IPS DF 4.7 (cell line): ENCODE results near the gene OR51F1.
A peak's percentile ranks its signal among the peaks of the same experiment; 100 is the strongest.
"Not testable (repeated sequence)": the region's sequence is repeated elsewhere in the genome, so short reads cannot be mapped to it uniquely, and the experiment has no call there.

Experiments used
- DNase-seq: peaks from one replicate; pipeline ENCODE4 v3.0.0-alpha.2; 2013; ENCODE audit warnings: low spot score; ENCODE audit errors: extremely low read depth

OR51F1 gene, protein sequence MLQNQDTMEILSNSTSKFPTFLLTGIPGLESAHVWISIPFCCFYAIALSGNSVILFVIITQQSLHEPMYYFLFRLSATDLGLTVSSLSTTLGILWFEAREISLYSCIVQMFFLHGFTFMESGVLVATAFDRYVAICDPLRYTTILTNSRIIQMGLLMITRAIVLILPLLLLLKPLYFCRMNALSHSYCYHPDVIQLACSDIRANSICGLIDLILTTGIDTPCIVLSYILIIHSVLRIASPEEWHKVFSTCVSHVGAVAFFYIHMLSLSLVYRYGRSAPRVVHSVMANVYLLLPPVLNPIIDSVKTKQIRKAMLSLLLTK

DNA sequence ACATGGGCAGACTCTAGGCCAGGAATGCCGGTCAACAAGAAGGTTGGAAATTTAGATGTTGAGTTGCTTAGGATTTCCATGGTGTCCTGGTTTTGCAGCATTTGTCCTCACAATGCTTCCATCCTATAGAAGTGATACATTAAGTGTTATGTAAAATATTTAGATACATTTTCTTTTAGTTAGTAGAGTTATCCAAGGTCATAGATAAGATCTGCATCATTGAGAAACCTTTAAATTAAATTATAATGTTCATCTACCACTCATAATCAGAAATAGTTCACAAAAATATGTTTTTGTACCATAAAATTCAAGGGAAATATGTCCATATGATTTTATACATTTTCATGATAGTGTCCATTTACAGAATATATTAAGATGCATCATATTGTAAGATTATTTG is at the start of gene OR51F1:
OR51F1 (minus strand) TSS at position 101 of the 400 bp plus-strand sequence; CDS start at position 101, 0 bp downstream.
- no peak for DNase-seq

DNA sequence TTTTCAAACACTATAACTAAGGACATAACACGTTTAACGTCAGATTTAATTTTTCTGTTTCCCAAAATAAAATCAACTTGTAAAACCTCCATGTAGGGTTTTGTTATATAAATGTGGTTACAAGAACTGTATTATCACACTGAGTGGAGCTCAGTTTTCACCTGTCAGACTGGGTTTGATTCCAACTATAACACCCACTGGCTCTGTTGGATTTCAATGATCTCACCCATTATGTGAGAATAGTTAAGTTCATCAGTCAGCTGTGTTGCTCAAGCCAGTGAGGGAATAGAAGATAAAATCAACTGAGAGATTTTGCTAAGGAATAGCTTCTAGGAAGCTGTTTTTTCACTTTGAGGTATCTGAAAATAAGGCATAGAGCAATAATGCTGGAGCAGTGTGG is 39.5 kb upstream of the OR51F1 start:
- DNase-seq: no peak

DNA sequence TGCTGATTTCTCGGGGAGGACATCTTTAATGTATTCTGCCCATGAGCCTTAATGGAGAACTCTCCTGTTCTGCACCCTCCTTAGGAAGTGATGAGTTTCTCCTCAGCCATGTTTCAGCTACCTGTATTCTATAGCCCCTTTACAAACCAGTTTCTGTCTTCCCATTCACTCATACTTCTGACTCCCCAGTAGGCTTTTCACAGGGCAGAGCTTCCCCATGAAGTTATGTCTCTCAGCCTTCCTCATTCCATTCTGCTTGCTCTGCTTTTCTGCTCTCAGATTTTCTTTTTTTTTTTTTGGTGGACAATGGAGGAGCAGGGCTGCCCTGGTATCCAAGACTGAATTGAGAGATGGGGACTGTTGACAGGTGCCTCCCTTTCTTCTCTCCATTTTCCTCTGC is 38.7 kb upstream of the OR51F1 start:
- DNase-seq: no peak

DNA sequence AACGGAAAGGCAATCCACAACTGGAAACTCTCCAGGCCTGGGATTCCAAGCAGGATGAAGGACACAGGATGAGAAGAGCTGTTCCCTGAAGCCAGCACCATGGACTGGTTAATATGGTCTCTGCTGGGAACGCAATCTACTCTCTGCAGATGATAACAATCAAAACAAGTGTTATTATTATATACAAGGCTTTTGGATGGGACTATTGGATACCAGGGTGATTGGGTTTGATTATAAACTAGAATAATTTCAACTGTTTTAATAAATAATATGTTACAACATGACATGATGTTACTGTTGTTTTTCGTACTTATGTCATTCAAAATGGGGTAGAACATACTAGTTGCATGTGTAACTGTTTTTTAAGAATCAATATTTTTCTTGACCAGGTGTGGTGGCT is 34.5 kb upstream of the OR51F1 start, which contains the start of gene OR52R1:
OR52R1 (minus strand) TSS at position 101 of the 400 bp plus-strand sequence; CDS start at position 101, 0 bp downstream.
- DNase-seq: no peak

DNA sequence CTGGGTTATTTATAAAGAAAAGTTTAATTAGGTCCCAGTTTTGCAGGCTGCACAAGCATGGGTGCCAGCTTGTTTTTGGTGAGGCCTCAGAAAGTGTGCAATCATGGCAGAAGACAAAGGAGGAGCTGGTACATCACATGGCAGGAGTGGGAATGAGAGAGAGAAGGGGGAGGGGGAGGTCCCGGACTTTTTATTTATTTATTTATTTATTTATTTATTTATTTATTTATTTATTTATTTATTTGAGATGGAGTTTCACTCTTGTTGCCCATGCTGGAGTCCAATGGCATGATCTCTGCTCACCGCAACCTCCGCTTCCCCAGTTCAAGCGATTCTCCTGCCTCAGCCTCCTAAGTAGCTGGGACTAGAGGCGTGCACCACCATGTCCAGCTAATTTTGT is 31.6 kb upstream of the OR51F1 start:
- not testable (repeated sequence) for DNase-seq

DNA sequence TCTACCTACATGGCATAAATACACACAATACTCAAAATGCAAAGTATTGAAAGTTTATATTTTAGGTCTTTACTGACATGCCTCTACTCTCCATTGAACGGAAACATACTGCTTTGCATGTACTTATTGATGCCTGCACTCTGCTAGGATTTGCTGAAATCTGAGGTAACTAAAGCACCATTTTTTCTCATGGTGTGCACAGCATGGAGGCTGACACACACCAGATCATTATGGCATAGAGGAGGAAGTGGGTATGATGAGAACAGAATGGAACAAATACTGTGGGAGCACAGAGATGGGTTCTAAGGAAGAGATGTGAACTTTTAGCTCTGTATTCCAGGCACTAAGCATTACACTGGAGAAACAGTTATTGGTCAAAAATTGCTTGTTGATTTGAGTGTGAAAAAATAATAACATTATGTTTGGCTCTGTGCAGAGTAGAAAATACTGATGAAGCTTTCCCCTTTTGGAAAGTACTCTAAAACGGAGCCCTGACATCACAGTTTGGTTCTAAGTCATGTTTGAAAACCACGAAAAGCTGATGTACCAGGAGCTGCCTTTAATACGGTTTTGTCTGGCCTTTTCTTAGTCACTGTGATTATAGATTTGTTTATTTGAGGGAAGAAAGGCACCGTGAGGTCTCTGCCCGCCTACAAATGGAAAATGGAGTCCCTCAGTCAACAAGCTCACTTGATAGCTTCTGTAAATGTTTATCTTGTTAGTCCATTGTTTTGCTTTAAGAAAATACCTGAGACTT is 28.9 kb upstream of the OR51F1 start:
- no peak for DNase-seq

DNA sequence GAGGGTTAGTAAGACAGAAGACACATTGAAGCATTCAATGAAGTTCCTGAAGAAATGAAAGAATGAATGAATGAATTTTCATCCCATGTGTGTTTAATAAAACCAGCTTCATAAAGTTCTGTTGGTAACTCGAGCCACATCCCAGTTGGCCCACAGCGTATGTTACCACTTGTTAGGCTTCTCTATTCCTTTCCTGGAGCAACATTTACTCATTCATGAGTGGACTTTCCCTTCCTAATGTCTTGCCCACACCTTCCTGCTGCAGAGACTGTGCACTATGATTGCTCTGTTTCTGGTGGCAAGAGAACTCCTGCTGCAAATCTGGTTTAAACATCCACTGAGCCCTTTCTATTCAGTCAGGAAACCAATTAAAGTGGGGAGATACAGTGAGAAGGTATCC is 27.5 kb upstream of the OR51F1 start:
- DNase-seq: no peak

DNA sequence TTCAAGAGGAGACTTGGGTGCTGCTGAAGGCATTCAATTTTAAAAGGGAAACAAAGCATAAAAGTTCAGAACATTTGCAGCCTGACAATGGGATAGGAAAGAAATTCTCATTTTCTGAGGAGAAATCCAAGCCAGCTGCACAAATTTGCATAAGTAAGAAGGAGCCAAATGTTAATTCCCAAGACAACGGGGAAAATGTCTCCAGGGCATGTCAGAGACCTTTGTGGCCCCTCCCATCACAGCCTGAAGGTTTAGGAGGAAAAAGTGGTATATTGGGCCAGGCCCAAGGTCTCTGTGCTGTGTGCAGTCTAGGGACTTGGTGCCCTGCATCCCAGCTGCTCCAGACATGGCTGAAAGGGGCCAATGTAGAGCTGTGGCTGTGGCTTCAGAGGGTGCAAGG is 12.7 kb upstream of the OR51F1 start:
- no peak for DNase-seq

DNA sequence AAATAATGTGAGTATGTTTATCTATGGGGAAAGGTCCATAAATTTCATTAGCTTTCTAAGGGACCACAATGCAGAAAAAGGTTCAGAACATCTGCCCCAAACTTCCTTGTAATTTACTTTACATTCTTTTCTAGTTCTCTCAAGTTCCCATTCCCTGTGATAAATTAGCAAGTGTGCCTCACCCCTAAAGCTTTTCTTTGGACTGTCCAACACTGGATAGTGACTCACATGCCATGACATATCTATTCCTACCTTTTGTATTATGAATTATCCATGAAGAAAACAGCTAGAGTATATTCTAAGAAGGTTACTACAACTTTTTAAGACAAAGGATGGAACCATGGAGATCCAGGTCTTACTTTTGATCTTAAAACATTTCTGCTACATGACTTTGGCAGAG is 1.6 kb downstream of the OR51F1 start:
- DNase-seq: no peak

DNA sequence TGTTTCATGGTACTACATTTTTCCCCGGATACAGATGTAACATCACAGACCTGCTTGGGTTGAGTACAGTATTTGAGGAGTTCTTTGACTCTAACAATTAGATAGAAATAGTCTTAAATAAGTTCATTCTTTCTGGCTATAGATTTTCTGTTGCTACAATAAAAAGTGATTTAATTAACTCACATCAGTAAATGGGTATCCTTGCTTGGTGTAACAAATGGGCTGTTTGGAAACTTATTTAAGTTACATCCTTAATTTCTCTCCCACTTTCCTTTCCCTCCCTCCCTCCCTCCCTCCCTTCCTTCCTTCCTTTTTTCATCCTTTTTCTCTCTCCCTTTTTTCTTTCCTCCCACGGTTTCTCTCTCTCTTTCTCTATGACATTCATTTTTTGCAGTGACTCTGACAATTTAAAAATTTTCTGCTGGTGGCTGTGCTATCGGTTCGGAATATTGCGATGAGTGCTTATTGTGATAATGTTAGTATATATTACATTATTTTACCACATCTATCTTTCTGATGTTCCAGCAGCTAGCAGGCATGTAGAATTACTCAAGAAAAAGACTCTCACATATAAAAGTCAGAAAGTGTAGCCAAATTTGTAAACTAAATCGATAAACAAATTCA is 3.2 kb downstream of the OR51F1 start:
- no peak for DNase-seq

DNA sequence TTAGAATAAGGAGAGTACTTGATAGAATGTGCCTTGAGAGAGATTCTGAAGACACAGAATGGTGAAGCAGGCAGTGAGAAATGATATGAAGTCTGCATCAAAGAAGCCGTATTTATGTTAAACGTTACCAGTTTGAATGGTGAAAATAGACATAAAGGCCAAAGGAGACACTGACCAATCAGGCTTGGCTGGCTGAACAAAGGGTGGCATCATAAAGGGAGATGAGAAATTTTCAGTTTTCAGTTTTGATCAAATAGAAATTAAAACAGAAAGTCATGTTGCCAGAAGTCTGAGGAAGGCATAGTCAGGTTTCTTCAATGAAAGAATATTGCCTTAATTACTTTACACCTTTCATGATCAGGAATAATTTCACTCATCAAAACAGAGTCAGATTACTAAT is 6.6 kb downstream of the OR51F1 start:
- no peak for DNase-seq

DNA sequence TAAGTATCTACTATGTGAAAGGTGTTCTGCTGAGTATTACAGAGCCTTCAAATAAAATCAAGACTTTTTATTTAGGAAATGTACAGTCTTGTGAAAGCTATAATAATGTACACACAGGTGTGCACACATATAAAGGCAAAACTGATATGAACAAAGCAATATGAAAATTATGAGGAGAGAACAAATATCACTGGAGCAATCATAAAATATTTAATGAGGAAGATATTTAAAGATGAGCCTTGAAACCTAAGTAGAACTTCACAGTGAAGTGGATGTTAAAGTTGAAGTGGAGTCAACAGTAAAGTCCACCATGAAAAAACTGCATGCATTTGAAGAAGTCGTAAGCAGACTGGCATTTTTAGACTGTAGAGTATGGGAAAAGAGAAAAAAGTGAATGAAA is 18.5 kb downstream of the OR51F1 start:
- DNase-seq: no peak

DNA sequence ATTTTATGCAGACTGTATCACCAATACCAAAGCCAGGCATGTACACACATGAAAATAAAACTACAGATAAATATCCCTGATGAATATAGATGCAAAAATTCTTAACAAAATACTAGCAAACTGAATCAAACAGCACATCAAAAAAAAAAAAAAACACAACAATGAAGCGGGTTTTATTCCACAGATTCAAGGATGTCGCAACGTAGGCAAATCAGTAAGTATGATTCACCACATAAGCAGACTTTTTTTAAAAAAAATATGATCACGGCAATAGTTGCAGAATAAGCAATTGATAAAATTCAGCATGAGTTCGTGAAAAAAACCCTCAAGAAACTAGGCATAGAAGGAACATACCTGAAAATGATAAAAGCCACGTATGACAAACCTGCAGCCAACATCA is 21.3 kb downstream of the OR51F1 start:
- DNase-seq: no peak

DNA sequence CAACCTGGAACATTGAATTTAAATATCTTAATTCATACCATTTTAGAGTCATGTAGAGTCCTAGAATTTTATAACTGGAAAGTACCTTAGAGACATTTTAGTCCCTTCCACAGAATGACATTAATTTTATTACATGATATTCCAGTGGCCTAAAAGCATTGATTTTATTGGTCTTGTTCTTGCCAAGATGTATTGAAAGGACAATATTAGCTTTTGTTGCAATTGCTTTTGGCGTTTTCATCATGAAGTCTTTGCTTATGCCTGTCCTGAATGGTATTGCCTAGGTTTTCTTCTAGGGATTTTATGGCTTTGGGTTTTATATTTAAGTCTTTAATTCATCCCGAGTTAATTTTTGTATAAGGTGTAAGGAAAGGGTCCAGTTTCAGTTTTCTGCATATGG is 29.0 kb downstream of the OR51F1 start:
- no peak for DNase-seq

DNA sequence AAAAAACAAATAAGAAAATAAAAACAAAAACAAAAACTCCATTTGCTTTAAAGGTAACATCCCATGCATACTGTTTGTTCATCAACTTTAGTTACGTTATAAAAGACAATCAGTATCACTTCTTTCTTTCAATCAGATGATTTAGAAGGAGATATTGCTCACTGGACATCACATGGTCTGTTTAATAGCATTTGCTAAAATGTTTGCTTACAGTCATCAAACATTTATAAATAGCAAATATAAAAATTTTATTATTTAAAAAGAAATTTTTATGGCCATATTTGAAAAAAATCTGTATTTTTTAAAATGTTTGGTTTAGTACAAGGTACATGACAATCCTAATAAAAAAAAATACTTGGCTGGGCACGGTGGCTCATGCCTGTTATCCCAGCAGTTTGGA is 42.6 kb downstream of the OR51F1 start:
- no peak for DNase-seq

DNA sequence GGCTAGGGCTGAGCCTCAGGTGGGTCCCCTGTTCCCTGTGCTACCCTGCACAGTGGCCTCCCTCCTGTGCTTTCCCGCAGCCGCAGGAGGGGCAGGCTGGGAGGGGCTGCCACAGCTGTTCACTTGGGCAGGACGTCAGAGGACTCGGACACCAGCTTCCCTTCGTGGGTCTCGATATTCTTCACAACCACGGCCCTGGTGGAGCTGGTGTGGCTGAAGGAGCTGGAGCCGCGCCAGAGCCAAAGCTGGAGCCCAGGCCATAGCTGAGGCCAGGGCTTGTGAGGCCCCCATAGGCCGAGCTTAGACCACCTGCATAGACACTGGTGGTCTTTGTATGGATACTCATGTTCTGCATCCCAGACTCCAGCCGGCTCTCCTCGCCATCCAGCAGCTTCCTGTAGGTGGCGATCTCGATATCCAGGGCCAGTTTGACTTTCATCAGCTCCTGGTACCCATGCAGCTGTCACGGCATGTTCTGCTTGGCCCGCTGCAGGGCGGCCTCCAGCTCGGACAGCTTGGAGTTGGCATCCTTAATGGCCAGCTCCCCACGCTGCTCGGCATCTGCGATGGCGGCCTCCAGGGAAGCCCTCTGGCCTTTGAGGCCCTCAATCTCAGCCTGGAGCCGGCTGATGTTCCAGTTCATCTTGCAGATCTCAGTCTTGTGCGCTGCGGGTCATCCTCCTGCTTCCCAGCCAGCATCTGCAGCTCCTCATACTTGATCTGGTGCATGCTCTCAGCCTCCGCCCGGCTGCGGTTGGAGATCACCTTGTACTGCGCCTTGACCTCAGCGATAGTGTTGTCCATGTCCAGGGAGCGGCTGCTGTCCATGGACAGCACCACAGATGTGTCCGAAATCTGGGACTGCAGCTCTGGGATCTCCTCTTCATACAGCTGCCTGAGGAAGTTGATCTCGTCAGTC is 46.9 kb downstream of the OR51F1 start:
- peak; percentile 25 for DNase-seq
